HG03095 (cell line): Measurements from ENCODE around the gene ACAN.

Experiments used
- ATAC-seq: cut with Tn5 transposase; IDR thresholded peaks from one replicate; pipeline ENCODE4 v1.9.1; 2021; ENCODE audit warnings: moderate library complexity; ENCODE audit not compliant: unreplicated experiment

The ACAN gene

GRCh38 chr15:88800738-88801137, 2.5 kb upstream of the ACAN start:
- no peak for ATAC-seq

GRCh38 chr15:88802250-88802990, 816 bp upstream of the ACAN start:
- no peak for ATAC-seq

GRCh38 chr15:88802991-88803240, 320 bp upstream of the ACAN start:
- ATAC-seq = no peak

GRCh38 chr15:88803920-88804247, 648 bp downstream of the ACAN start:
- ATAC-seq = no peak

GRCh38 chr15:88804257-88804656, 1.0 kb downstream of the ACAN start:
- ATAC-seq = no peak

GRCh38 chr15:88805031-88805780, 2.0 kb downstream of the ACAN start:
- ATAC-seq = no peak

- ATAC-seq = no peak
Measured at GRCh38 chr15:88810446-88810845, 7.2 kb downstream of the ACAN start.

- no peak for ATAC-seq
Measured at GRCh38 chr15:88812133-88812532, 8.9 kb downstream of the ACAN start.

- ATAC-seq = no peak
Measured at GRCh38 chr15:88813960-88814359, 10.7 kb downstream of the ACAN start.

- ATAC-seq = no peak
Measured at GRCh38 chr15:88814393-88814792, 11.2 kb downstream of the ACAN start.

GRCh38 chr15:88818920-88819319, 15.7 kb downstream of the ACAN start:
- ATAC-seq = no peak

- no peak for ATAC-seq
Measured at GRCh38 chr15:88821993-88822392, 18.8 kb downstream of the ACAN start.

GRCh38 chr15:88828791-88829190, 25.6 kb downstream of the ACAN start:
- no peak for ATAC-seq

GRCh38 chr15:88830016-88830415, 26.8 kb downstream of the ACAN start:
- ATAC-seq = no peak

- ATAC-seq = no peak
Measured at GRCh38 chr15:88832820-88833730, 29.8 kb downstream of the ACAN start.

- ATAC-seq = no peak
Measured at GRCh38 chr15:88833731-88834100, 30.5 kb downstream of the ACAN start.

GRCh38 chr15:88834211-88834812, 31.1 kb downstream of the ACAN start:
- ATAC-seq = no peak

GRCh38 chr15:88835119-88835518, 31.9 kb downstream of the ACAN start:
- no peak for ATAC-seq

- no peak for ATAC-seq
Measured at GRCh38 chr15:88835646-88836045, 32.4 kb downstream of the ACAN start.

- no peak for ATAC-seq
Measured at GRCh38 chr15:88838667-88839066, 35.4 kb downstream of the ACAN start.

GRCh38 chr15:88839146-88839545, 35.9 kb downstream of the ACAN start:
- ATAC-seq = no peak

GRCh38 chr15:88839961-88840360, 36.7 kb downstream of the ACAN start:
- ATAC-seq = no peak
